Naive thymus-derived CD4-positive, alpha-beta T cell (primary cell): ENCODE measurements around the gene MACROD2. TPM values are rescaled to one million over a fixed set of nuclear protein-coding genes. Genes with fewer than 3 reads are reported as not detected.

Experiments
- ATAC-seq: fragments of 150-1000 bp; cut with Tn5 transposase; 2 replicates; pipeline ENCODE4 v1.10.0; 2021; ENCODE audit warnings: mild to moderate bottlenecking, moderate library complexity
- CTCF ChIA-PET: fragments of 350-600 bp; sonication (Branson Sonifier 250); formaldehyde crosslinking; loops from one replicate; lab custom pipeline; 2021; ENCODE audit warnings: antibody characterized with exemption; lab: Charles Lee
- POLR2A ChIA-PET: fragments of 350-600 bp; sonication (Branson Sonifier 250); formaldehyde crosslinking; loops from one replicate; lab custom pipeline; 2021; ENCODE audit warnings: antibody characterized with exemption, inconsistent platforms; lab: Charles Lee
- DNase-seq, 9 donors: peaks; one replicate each; pipeline versions ENCODE4 v3.0.0 to v3.0.0-alpha.2; 2020 to 2022; ENCODE audit warnings: mixed read lengths in 1 of 9
- H3K27ac ChIP-seq: one replicate; pipeline ENCODE4 v1.7.0; 2013; ENCODE audit warnings: mild to moderate bottlenecking, low read depth, low read length, moderate library complexity
- H3K27me3 ChIP-seq, 2 donors: one replicate each; pipeline ENCODE4 v1.7.0; 2013; ENCODE audit warnings: low read length in 2 of 2, mild to moderate bottlenecking in 2 of 2, moderate library complexity in 2 of 2; ENCODE audit not compliant: control insufficient read depth in 2 of 2, insufficient read depth in 2 of 2
- H3K36me3 ChIP-seq, 3 experiments: 1 replicate in 2 of 3; 2 replicates in 1 of 3; pipeline ENCODE4 v1.7.0; 2013; ENCODE audit warnings: low read length in 3 of 3, mild to moderate bottlenecking in 3 of 3, moderate library complexity in 1 of 3; ENCODE audit not compliant: insufficient read depth in 3 of 3, control insufficient read depth in 2 of 3
- H3K4me1 ChIP-seq, 2 donors: one replicate each; pipeline ENCODE4 v1.7.0; 2013; ENCODE audit warnings: low read length in 2 of 2, mild to moderate bottlenecking in 2 of 2, moderate library complexity in 1 of 2; ENCODE audit not compliant: control insufficient read depth in 2 of 2, insufficient read depth in 2 of 2
- H3K4me3 ChIP-seq: 2 replicates; pipeline ENCODE4 v1.7.0; 2013; ENCODE audit warnings: mild to moderate bottlenecking, low read length
- H3K9me3 ChIP-seq, 3 experiments: 1 replicate in 2 of 3; 2 replicates in 1 of 3; pipeline ENCODE4 v1.7.0; 2013; ENCODE audit warnings: low read length in 3 of 3; ENCODE audit not compliant: control insufficient read depth in 2 of 3
- H3K27ac Mint-ChIP-seq, 9 donors: one replicate each; pipeline ENCODE4 v1.8.0; 2020 to 2022; ENCODE audit warnings: mixed read lengths in 9 of 9, mild to moderate bottlenecking in 8 of 9, moderate library complexity in 5 of 9, inconsistent platforms in 2 of 9
- H3K27me3 Mint-ChIP-seq, 5 donors: one replicate each; pipeline ENCODE4 v1.8.0; 2021 to 2022; ENCODE audit warnings: mixed read lengths in 5 of 5, mild to moderate bottlenecking in 1 of 5
- H3K36me3 Mint-ChIP-seq, 5 donors: one replicate each; pipeline ENCODE4 v1.8.0; 2020 to 2022; ENCODE audit warnings: mixed read lengths in 5 of 5, mild to moderate bottlenecking in 3 of 5, inconsistent platforms in 1 of 5
- H3K4me1 Mint-ChIP-seq, 7 donors: one replicate each; pipeline ENCODE4 v1.8.0; 2020 to 2022; ENCODE audit warnings: mixed read lengths in 7 of 7, mild to moderate bottlenecking in 3 of 7, inconsistent platforms in 1 of 7
- H3K4me3 Mint-ChIP-seq, 10 donors: one replicate each; pipeline ENCODE4 v1.8.0; 2020 to 2022; ENCODE audit warnings: mild to moderate bottlenecking in 10 of 10, mixed read lengths in 10 of 10, moderate library complexity in 6 of 10, inconsistent platforms in 2 of 10
- H3K9me3 Mint-ChIP-seq, 11 donors: one replicate each; pipeline ENCODE4 v1.8.0; 2020 to 2022; ENCODE audit warnings: mixed read lengths in 11 of 11, mild to moderate bottlenecking in 4 of 11, inconsistent platforms in 1 of 11, moderate library complexity in 1 of 11
- intact Hi-C, 2 donors: fragments of 100-400 bp; cut with micrococcal nuclease; formaldehyde crosslinking; loops; one replicate each; pipeline ENCODE4 v1.15.1; 2023
- polyA plus RNA-seq, 2 donors: library from polyadenylated mRNA; unstranded; fragments of 300-500 nt; fragmentation: Illumina TruSeq; gene quantifications; one replicate each; pipeline ENCODE4 v1.2.3, GENCODE V29; 2021
- total RNA-seq, 6 experiments: library from RNA in 5 of 6; stranded (reverse) in 5 of 6; gene quantifications; 1 replicate in 5 of 6; 2 replicates in 1 of 6; pipeline ENCODE4 v1.2.3 and lab custom pipeline; 2021 to 2026

The MACROD2 gene
- total and polyA plus RNA-seq, 7 experiments from 2014 or later = 0.27 to 0.86 (median 0.34) TPM; not detected in 4

- no peak overlapping the region for H3K4me3 Mint-ChIP-seq
- Histone ChIP-seq H3K27me3 (no peaks in the 10 kb centered on the region), H3K9me3 (no peaks in the 10 kb centered on the region), H3K27ac (no peak overlapping the region), H3K36me3 (no peaks in the 10 kb centered on the region), H3K4me3 (no peak overlapping the region), H3K4me1 (no peaks in the 10 kb centered on the region)
- no peaks in the 10 kb centered on the region for H3K27me3 Mint-ChIP-seq
- no peaks in the 10 kb centered on the region for H3K36me3 Mint-ChIP-seq
- intact Hi-C loops = no loop called here
- ChIA-PET POLR2A (no interaction called here), CTCF (no interaction called here)
- ATAC-seq (no peak), DNase-seq (no peak)
- no peaks in the 10 kb centered on the region for H3K4me1 Mint-ChIP-seq
- H3K9me3 Mint-ChIP-seq = peaks cover 0 to 13% (median 3%) of the 10 kb centered on the region in 11 donors
- no peak overlapping the region for H3K27ac Mint-ChIP-seq
Measured at GRCh38 chr20:15201602-15202001, 1206.3 kb downstream of the MACROD2 start.

- Mint-ChIP-seq H3K4me1 (no peaks in the 10 kb centered on the region), H3K9me3 (peaks cover 0 to 32% (median 12%) of the 10 kb centered on the region in 11 donors), H3K27ac (no peak overlapping the region), H3K36me3 (peaks cover 0 to 6% (median 0%) of the 10 kb centered on the region in 5 donors), H3K4me3 (no peak overlapping the region), H3K27me3 (no peaks in the 10 kb centered on the region)
- Histone ChIP-seq H3K4me3 (no peak overlapping the region), H3K27ac (no peak overlapping the region), H3K36me3 (no peaks in the 10 kb centered on the region), H3K27me3 (no peaks in the 10 kb centered on the region), H3K4me1 (no peaks in the 10 kb centered on the region), H3K9me3 (peaks cover 0 to 4% (median 0%) of the 10 kb centered on the region in 3 experiments)
- CTCF ChIA-PET = no interaction called here
- DNase-seq (no peak), ATAC-seq (no peak)
- intact Hi-C loops = no loop called here
- POLR2A ChIA-PET = no interaction called here
Measured at GRCh38 chr20:15204234-15204633, 1208.9 kb downstream of the MACROD2 start.

- intact Hi-C loops = no loop called here
Measured at GRCh38 chr20:15205028-15205427, 1209.7 kb downstream of the MACROD2 start.

GRCh38 chr20:15205719-15206118 is 1210.4 kb downstream of the MACROD2 start:
- ATAC-seq = no peak
- intact Hi-C loops = no loop called here
- ChIA-PET POLR2A (no interaction called here), CTCF (no interaction called here)
- H3K27me3 Mint-ChIP-seq = no peaks in the 10 kb centered on the region
- H3K4me1 Mint-ChIP-seq = no peaks in the 10 kb centered on the region
- Histone ChIP-seq H3K36me3 (no peaks in the 10 kb centered on the region), H3K27ac (no peak overlapping the region), H3K4me1 (no peaks in the 10 kb centered on the region), H3K9me3 (peaks cover 0 to 4% (median 0%) of the 10 kb centered on the region in 3 experiments), H3K4me3 (no peak overlapping the region), H3K27me3 (no peaks in the 10 kb centered on the region)
- peaks cover 0 to 41% (median 12%) of the 10 kb centered on the region in 11 donors for H3K9me3 Mint-ChIP-seq
- no peak overlapping the region for H3K4me3 Mint-ChIP-seq
- H3K27ac Mint-ChIP-seq = no peak overlapping the region
- H3K36me3 Mint-ChIP-seq = peaks cover 0 to 6% (median 0%) of the 10 kb centered on the region in 5 donors
- DNase-seq = no peak

More at GRCh38 chr20:15205028-15205427, 1209.7 kb downstream of the MACROD2 start:
- Mint-ChIP-seq H3K4me1 (no peaks in the 10 kb centered on the region), H3K36me3 (peaks cover 0 to 6% (median 0%) of the 10 kb centered on the region in 5 donors), H3K27ac (no peak overlapping the region), H3K9me3 (peaks cover 0 to 36% (median 12%) of the 10 kb centered on the region in 11 donors), H3K27me3 (no peaks in the 10 kb centered on the region), H3K4me3 (no peak overlapping the region)
- H3K9me3 ChIP-seq = peaks cover 0 to 4% (median 0%) of the 10 kb centered on the region in 3 experiments
- H3K27me3 ChIP-seq = no peaks in the 10 kb centered on the region
- CTCF ChIA-PET = no interaction called here
- POLR2A ChIA-PET = no interaction called here
- H3K4me1 ChIP-seq = no peaks in the 10 kb centered on the region
- DNase-seq (no peak), ATAC-seq (no peak)
- H3K27ac ChIP-seq = no peak overlapping the region
- H3K4me3 ChIP-seq = no peak overlapping the region
- no peaks in the 10 kb centered on the region for H3K36me3 ChIP-seq

GRCh38 chr20:15209537-15209936 is 1214.2 kb downstream of the MACROD2 start:
- H3K27ac ChIP-seq = no peak overlapping the region
- no peak for DNase-seq

GRCh38 chr20:15214051-15214450 is 1218.7 kb downstream of the MACROD2 start:
- ChIA-PET POLR2A (no interaction called here), CTCF (no interaction called here)
- H3K9me3 Mint-ChIP-seq = peaks cover 3 to 32% (median 14%) of the 10 kb centered on the region in 11 donors
- H3K4me1 ChIP-seq = no peaks in the 10 kb centered on the region
- H3K27ac Mint-ChIP-seq = no peak overlapping the region
- no peaks in the 10 kb centered on the region for H3K4me1 Mint-ChIP-seq
- H3K27me3 Mint-ChIP-seq = no peaks in the 10 kb centered on the region
- no peaks in the 10 kb centered on the region for H3K36me3 Mint-ChIP-seq
- no peaks in the 10 kb centered on the region for H3K27me3 ChIP-seq
- no peak overlapping the region for H3K27ac ChIP-seq
- no peaks in the 10 kb centered on the region for H3K36me3 ChIP-seq
- intact Hi-C loops = no loop called here
- no peak for DNase-seq
- H3K4me3 Mint-ChIP-seq = no peak overlapping the region
- ATAC-seq = no peak
- no peak overlapping the region for H3K4me3 ChIP-seq
- no peaks in the 10 kb centered on the region for H3K9me3 ChIP-seq

More at GRCh38 chr20:15209537-15209936, 1214.2 kb downstream of the MACROD2 start:
- Mint-ChIP-seq H3K4me3 (no peak overlapping the region), H3K27me3 (no peaks in the 10 kb centered on the region), H3K9me3 (peaks cover 3 to 43% (median 17%) of the 10 kb centered on the region in 11 donors), H3K27ac (no peak overlapping the region), H3K36me3 (peaks cover 0 to 6% (median 0%) of the 10 kb centered on the region in 5 donors), H3K4me1 (no peaks in the 10 kb centered on the region)
- H3K36me3 ChIP-seq = no peaks in the 10 kb centered on the region
- H3K4me1 ChIP-seq = no peaks in the 10 kb centered on the region
- ChIA-PET POLR2A (no interaction called here), CTCF (no interaction called here)
- no peaks in the 10 kb centered on the region for H3K27me3 ChIP-seq
- peaks cover 0 to 4% (median 0%) of the 10 kb centered on the region in 3 experiments for H3K9me3 ChIP-seq
- no peak for ATAC-seq
- intact Hi-C loops = no loop called here
- no peak overlapping the region for H3K4me3 ChIP-seq

GRCh38 chr20:15220009-15220656 is 1224.8 kb downstream of the MACROD2 start:
- Mint-ChIP-seq H3K27me3 (no peaks in the 10 kb centered on the region), H3K36me3 (no peaks in the 10 kb centered on the region), H3K4me3 (no peak overlapping the region), H3K27ac (no peak overlapping the region), H3K9me3 (peaks cover 0 to 20% (median 4%) of the 10 kb centered on the region in 11 donors), H3K4me1 (no peaks in the 10 kb centered on the region)
- ChIA-PET POLR2A (no interaction called here), CTCF (no interaction called here)
- ATAC-seq = no peak
- H3K4me3 ChIP-seq = no peak overlapping the region
- DNase-seq = no peak
- no peaks in the 10 kb centered on the region for H3K27me3 ChIP-seq
- H3K27ac ChIP-seq = no peak overlapping the region
- no peaks in the 10 kb centered on the region for H3K36me3 ChIP-seq
- H3K4me1 ChIP-seq = no peaks in the 10 kb centered on the region
- H3K9me3 ChIP-seq = no peaks in the 10 kb centered on the region
- intact Hi-C loops = no loop called here
